22Rv1 (cell line): Measurements from ENCODE around the gene FBXO31.

ENCODE experiments used
- CTCF ChIP-seq: fragments of 450-650 bp; IDR thresholded peaks from 2 replicates; pipeline ENCODE4 v1.5.1; 2017; ENCODE audit warnings: mild to moderate bottlenecking
- ZFX ChIP-seq: fragments of 450-650 bp; IDR thresholded peaks from 2 replicates; pipeline ENCODE4 v1.6.1; 2017; ENCODE audit warnings: antibody characterized with exemption, borderline replicate concordance

DNA sequence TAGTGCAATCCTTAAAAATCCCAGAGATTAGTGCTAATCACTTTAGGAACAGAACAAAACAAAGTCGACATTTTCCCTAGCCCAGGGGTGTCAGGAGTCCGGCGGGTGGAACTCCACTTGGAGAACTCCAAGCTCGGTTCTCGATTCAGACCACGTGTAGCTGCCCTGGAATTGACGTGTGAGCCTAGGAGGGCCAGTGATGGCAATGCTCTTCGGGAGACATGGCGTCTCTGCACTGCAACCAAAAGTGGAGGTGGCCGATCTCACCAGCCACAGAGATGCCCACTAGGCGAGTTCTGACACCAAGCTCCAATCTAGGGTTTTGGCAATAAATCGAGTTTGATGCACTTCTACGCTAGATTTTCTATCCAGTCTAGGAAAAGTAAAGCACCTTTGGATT is 26.2 kb upstream of the FBXO31 start:
- TF ChIP-seq CTCF: no peak
- no peak for TF ChIP-seq ZFX
